Liver (tissue), 9 donors: Measurements from ENCODE around the gene TPCN1. TPM values are rescaled to one million over a fixed set of nuclear protein-coding genes. Genes with fewer than 3 reads are reported as not detected.

Experiments
- DNase-seq: peaks from one replicate; pipeline ENCODE4 v3.0.0-alpha.2; 2017; ENCODE audit warnings: low spot score
- H3K27ac ChIP-seq, 2 donors: one replicate each; pipeline ENCODE4 v1.7.0; 2013; ENCODE audit warnings: inconsistent platforms in 2 of 2, low read length in 2 of 2, control low read depth in 1 of 2, low read depth in 1 of 2, mild to moderate bottlenecking in 1 of 2
- H3K27me3 ChIP-seq, 4 donors: one replicate each; pipeline versions ENCODE4 v1.6.1 to v1.7.0; 2013; ENCODE audit warnings: low read length in 3 of 4, inconsistent platforms in 1 of 4, mild to moderate bottlenecking in 1 of 4, moderate library complexity in 1 of 4; ENCODE audit not compliant: control insufficient read depth in 4 of 4, insufficient read depth in 4 of 4
- H3K36me3 ChIP-seq, 4 donors: one replicate each; pipeline versions ENCODE4 v1.6.1 to v1.7.0; 2013; ENCODE audit warnings: low read length in 3 of 4, mild to moderate bottlenecking in 3 of 4, low read depth in 1 of 4, moderate library complexity in 1 of 4; ENCODE audit not compliant: control insufficient read depth in 4 of 4, insufficient read depth in 3 of 4
- H3K4me1 ChIP-seq, 4 donors: one replicate each; pipeline versions ENCODE4 v1.6.1 to v1.7.0; 2013; ENCODE audit warnings: low read length in 3 of 4, mild to moderate bottlenecking in 3 of 4, moderate library complexity in 1 of 4; ENCODE audit not compliant: control insufficient read depth in 4 of 4, insufficient read depth in 4 of 4
- H3K4me3 ChIP-seq, 3 donors: one replicate each; pipeline versions ENCODE4 v1.6.1 to v1.7.0; 2013; ENCODE audit warnings: low read length in 3 of 3, control low read depth in 1 of 3, low read depth in 1 of 3, mild to moderate bottlenecking in 1 of 3
- H3K9ac ChIP-seq, 2 donors: one replicate each; pipeline ENCODE4 v1.7.0; 2013; ENCODE audit warnings: low read length in 2 of 2, mild to moderate bottlenecking in 2 of 2, moderate library complexity in 2 of 2, control low read depth in 1 of 2, low read depth in 1 of 2
- H3K9me3 ChIP-seq, 4 donors: one replicate each; pipeline versions ENCODE4 v1.6.1 to v1.7.0; 2013; ENCODE audit warnings: low read length in 3 of 4; ENCODE audit not compliant: control insufficient read depth in 4 of 4
- ATF3 ChIP-seq: IDR thresholded peaks from 2 replicates; pipeline ENCODE4 v1.6.1; 2016; ENCODE audit warnings: antibody characterized with exemption
- EGR1 ChIP-seq, 2 donors: IDR thresholded peaks; 2 replicates each; pipeline ENCODE4 v1.6.1; 2016 to 2018; ENCODE audit warnings: antibody characterized with exemption in 2 of 2, low read depth in 2 of 2
- FOXA1 ChIP-seq: IDR thresholded peaks from 2 replicates; pipeline ENCODE4 v1.6.1; 2016; ENCODE audit warnings: antibody characterized with exemption
- HNF4A ChIP-seq, 2 donors: conservative IDR thresholded peaks; 2 replicates each; pipeline ENCODE4 v1.6.1; 2016; ENCODE audit warnings: antibody characterized with exemption in 2 of 2, mild to moderate bottlenecking in 2 of 2
- JUND ChIP-seq, 2 donors: IDR thresholded peaks; 2 replicates each; pipeline ENCODE4 v1.6.1; 2016; ENCODE audit warnings: antibody characterized with exemption in 2 of 2
- MAX ChIP-seq: IDR thresholded peaks from 2 replicates; pipeline ENCODE4 v1.6.1; 2016; ENCODE audit warnings: antibody characterized with exemption
- NR2F2 ChIP-seq: IDR thresholded peaks from 2 replicates; pipeline ENCODE4 v1.6.1; 2016; ENCODE audit warnings: antibody characterized with exemption
- RAD21 ChIP-seq, 2 donors: IDR thresholded peaks; 2 replicates each; pipeline ENCODE4 v1.6.1; 2016; ENCODE audit warnings: antibody characterized with exemption in 2 of 2, mild to moderate bottlenecking in 2 of 2
- REST ChIP-seq: IDR thresholded peaks from 2 replicates; pipeline ENCODE4 v1.6.1; 2016; ENCODE audit warnings: antibody characterized with exemption, mild to moderate bottlenecking
- RXRA ChIP-seq, 2 donors: IDR thresholded peaks; 2 replicates each; pipeline ENCODE4 v1.6.1; 2017 to 2018; ENCODE audit warnings: antibody characterized with exemption in 2 of 2, mild to moderate bottlenecking in 1 of 2
- SP1 ChIP-seq: IDR thresholded peaks from 2 replicates; pipeline ENCODE4 v1.6.1; 2018; ENCODE audit warnings: antibody characterized with exemption, mild to moderate bottlenecking
- TAF1 ChIP-seq: conservative IDR thresholded peaks from 2 replicates; pipeline ENCODE4 v1.6.1; 2016; ENCODE audit warnings: antibody characterized with exemption, mild to moderate bottlenecking
- YY1 ChIP-seq: IDR thresholded peaks from 2 replicates; pipeline ENCODE4 v1.6.1; 2016; ENCODE audit warnings: antibody characterized with exemption, mild to moderate bottlenecking
- ZBTB33 ChIP-seq: IDR thresholded peaks from 2 replicates; pipeline ENCODE4 v1.6.1; 2016; ENCODE audit warnings: antibody characterized with exemption
- WGBS: extraction: QIAGEN DNeasy Blood & Tissue Kit; methylation state at CpG from one replicate; pipeline ENCODE4 v1.1.7; 2013; 5-methylcytosine and 5-hydroxymethylcytosine counted together
- polyA plus RNA-seq, 2 donors: library from polyadenylated mRNA; stranded (reverse) in 1 of 2; unstranded in 1 of 2; fragments of 200-250 nt in 1 of 2; fragments of >200 nt in 1 of 2; fragmentation: Nextera tagmentation in 1 of 2; extraction: Ambion mirVana in 1 of 2; gene quantifications; one replicate each; pipeline versions ENCODE4 v1.2.1 to v1.2.3, GENCODE V29; 2013 to 2015
- total RNA-seq, 2 donors: library from RNA; depleted of rRNA; stranded (reverse); fragments of >200 nt; gene quantifications; one replicate each; pipeline ENCODE4 v1.2.3, GENCODE V29; 2014
- donor health status: healthy.
- donor health status: healthy.
- donor health status: healthy.
- donor health status: healthy.
- donor health status: healthy.

TPCN1 gene
- total and polyA plus RNA-seq, 4 donors: 8.6 to 19.2 (median 13.7) TPM

GRCh38 chr12:113202300-113203075, 18.8 kb upstream of the TPCN1 start:
- 94% methylated on average over 4 of the region's 4 CpGs for whole genome bisulfite sequencing

GRCh38 chr12:113203852-113204760, 17.2 kb upstream of the TPCN1 start:
- DNase-seq: no peak
- Histone ChIP-seq H3K27ac (no peak overlapping the region), H3K9me3 (no peaks in the 10 kb centered on the region), H3K4me3 (no peak overlapping the region), H3K4me1 (peaks cover 0 to 5% (median 0%) of the 10 kb centered on the region in 4 donors), H3K9ac (no peak overlapping the region), H3K27me3 (no peaks in the 10 kb centered on the region), H3K36me3 (no peaks in the 10 kb centered on the region)
- no peak for TF ChIP-seq JUND (IDR thresholded peaks at IDR 0.05)
- TF ChIP-seq RAD21 (IDR thresholded peaks at IDR 0.05): no peak
- no peak for TF ChIP-seq RXRA (IDR thresholded peaks at IDR 0.05)
- TF ChIP-seq ATF3: no peak
- no peak for TF ChIP-seq TAF1
- no peak for TF ChIP-seq MAX
- TF ChIP-seq YY1: no peak
- no peak for TF ChIP-seq EGR1 (IDR thresholded peaks at IDR 0.05; ENCODE audit: low read depth in 2 of 2)
- no peak for TF ChIP-seq NR2F2
- 78% methylated on average over 8 of the region's 8 CpGs for WGBS

More at GRCh38 chr12:113202300-113203075, 18.8 kb upstream of the TPCN1 start:
- H3K9me3 ChIP-seq: no peaks in the 10 kb centered on the region
- no peak overlapping the region for H3K27ac ChIP-seq
- no peaks in the 10 kb centered on the region for H3K27me3 ChIP-seq
- no peak for DNase-seq
- TF ChIP-seq FOXA1 (no peak), YY1 (no peak), SP1 (no peak), REST (no peak), RAD21 (IDR thresholded peaks at IDR 0.05) (no peak)
- H3K4me1 ChIP-seq: peaks cover 0 to 2% (median 0%) of the 10 kb centered on the region in 4 donors
- no peak overlapping the region for H3K4me3 ChIP-seq
- H3K9ac ChIP-seq: no peak overlapping the region
- H3K36me3 ChIP-seq: no peaks in the 10 kb centered on the region

- WGBS: 85% methylated on average over 3 of the region's 3 CpGs
- TF ChIP-seq RXRA (IDR thresholded peaks at IDR 0.05) (no peak), SP1 (no peak), ZBTB33 (no peak), ATF3 (no peak), JUND (IDR thresholded peaks at IDR 0.05) (no peak), HNF4A (conservative IDR thresholded peaks at IDR 0.05) (no peak), RAD21 (IDR thresholded peaks at IDR 0.05) (no peak), MAX (no peak), EGR1 (IDR thresholded peaks at IDR 0.05; ENCODE audit: low read depth in 2 of 2) (no peak), NR2F2 (no peak)
Measured at GRCh38 chr12:113204804-113205203, 16.5 kb upstream of the TPCN1 start.

More at GRCh38 chr12:113204804-113205203, 16.5 kb upstream of the TPCN1 start:
- Histone ChIP-seq H3K9me3 (no peaks in the 10 kb centered on the region), H3K9ac (no peak overlapping the region), H3K36me3 (no peaks in the 10 kb centered on the region), H3K4me1 (peaks cover 0 to 8% (median 0%) of the 10 kb centered on the region in 4 donors), H3K27ac (no peak overlapping the region), H3K4me3 (no peak overlapping the region), H3K27me3 (no peaks in the 10 kb centered on the region)
- DNase-seq: no peak
